Measurements from ENCODE around the gene CSTF1.

Gene CSTF1

GRCh38 chr20:56417911-56418310 is 25.5 kb downstream of the CSTF1 start:
- DNase-seq (ENCODE audit: low spot score), result no peak
- in situ Hi-C loops (cut with MboI; ENCODE audit: low sequenced_read_pairs, unreplicated experiment), result no loop called here
- TF ChIP-seq, protein P1, sequence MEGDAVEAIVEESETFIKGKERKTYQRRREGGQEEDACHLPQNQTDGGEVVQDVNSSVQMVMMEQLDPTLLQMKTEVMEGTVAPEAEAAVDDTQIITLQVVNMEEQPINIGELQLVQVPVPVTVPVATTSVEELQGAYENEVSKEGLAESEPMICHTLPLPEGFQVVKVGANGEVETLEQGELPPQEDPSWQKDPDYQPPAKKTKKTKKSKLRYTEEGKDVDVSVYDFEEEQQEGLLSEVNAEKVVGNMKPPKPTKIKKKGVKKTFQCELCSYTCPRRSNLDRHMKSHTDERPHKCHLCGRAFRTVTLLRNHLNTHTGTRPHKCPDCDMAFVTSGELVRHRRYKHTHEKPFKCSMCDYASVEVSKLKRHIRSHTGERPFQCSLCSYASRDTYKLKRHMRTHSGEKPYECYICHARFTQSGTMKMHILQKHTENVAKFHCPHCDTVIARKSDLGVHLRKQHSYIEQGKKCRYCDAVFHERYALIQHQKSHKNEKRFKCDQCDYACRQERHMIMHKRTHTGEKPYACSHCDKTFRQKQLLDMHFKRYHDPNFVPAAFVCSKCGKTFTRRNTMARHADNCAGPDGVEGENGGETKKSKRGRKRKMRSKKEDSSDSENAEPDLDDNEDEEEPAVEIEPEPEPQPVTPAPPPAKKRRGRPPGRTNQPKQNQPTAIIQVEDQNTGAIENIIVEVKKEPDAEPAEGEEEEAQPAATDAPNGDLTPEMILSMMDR (IDR thresholded peaks at IDR 0.05; ENCODE audit: borderline replicate concordance, control extremely low read depth, extremely low read depth, insufficient read depth, missing control alignments), result no peak

GRCh38 chr20:56418385-56418861 is 26.0 kb downstream of the CSTF1 start:
- TF ChIP-seq, protein P1 (IDR thresholded peaks at IDR 0.05; ENCODE audit: borderline replicate concordance, control extremely low read depth, extremely low read depth, insufficient read depth, missing control alignments), result no peak

DNA sequence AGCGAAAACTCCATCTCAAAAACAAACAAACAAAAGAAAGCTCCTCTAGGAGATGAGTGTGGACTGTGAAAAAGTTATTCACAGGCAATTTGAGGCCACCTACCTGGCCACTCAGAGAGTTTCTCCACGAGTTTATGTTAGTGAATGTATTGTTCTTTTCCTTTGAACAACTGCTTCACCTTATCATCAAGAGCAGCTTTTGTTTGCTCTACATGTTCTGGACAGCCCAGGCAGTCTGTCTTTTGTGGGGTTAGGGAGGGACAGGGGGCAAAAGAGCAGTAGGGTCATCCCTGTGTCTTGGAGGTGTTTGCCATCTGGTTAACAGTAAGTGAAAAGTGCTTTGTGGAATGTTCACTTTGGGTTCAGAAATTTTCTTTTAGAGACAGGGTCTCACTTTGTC is 27.6 kb downstream of the CSTF1 start:
- in situ Hi-C loops (cut with MboI; ENCODE audit: low sequenced_read_pairs, unreplicated experiment), result no loop called here
- TF ChIP-seq, protein P1 (IDR thresholded peaks at IDR 0.05; ENCODE audit: borderline replicate concordance, control extremely low read depth, extremely low read depth, insufficient read depth, missing control alignments), result no peak
- no peak for DNase-seq (ENCODE audit: low spot score)

More at GRCh38 chr20:56418385-56418861, 26.0 kb downstream of the CSTF1 start:
- in situ Hi-C loops (cut with MboI; ENCODE audit: low sequenced_read_pairs, unreplicated experiment), result no loop called here
- no peak for DNase-seq (ENCODE audit: low spot score)

DNA sequence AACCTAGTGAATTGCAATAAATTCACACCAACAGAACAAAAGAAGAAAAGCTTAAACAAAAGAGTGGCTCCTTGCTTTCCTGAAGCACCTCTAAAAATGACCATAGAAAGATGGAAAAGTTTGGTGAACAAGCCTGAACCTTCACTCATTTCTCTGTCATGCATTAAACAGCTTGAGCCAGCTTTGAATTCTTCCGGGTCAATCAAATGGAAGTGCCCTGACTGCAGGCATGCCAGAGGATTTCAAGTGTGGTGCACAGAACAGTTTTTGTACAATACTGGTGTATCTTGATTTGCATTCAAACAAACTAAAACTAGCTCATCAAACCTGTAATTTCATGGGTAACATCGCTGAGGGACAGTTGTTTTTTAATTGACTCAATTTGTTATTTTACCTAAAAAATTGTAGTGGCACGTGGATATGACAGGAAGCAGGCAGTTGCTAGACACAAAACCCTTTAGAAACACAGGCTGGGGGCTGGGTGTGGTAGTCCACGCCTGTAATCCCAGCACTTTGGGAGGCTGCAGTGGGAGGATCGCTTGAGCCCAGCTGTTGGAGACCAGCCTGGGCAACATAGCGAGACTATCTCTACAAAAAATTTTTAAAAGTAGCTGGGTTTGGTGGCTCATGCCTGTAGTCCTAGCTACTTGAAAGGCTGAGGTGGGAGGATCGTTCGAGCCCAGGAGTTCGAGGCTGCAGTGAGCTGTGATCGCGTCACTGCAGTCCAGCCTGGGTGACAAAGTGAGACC is 28.7 kb downstream of the CSTF1 start:
- DNase-seq (ENCODE audit: low spot score), result no peak
- in situ Hi-C loops (cut with MboI; ENCODE audit: low sequenced_read_pairs, unreplicated experiment), result no loop called here
- TF ChIP-seq, protein P1 (IDR thresholded peaks at IDR 0.05; ENCODE audit: borderline replicate concordance, control extremely low read depth, extremely low read depth, insufficient read depth, missing control alignments), result no peak

DNA sequence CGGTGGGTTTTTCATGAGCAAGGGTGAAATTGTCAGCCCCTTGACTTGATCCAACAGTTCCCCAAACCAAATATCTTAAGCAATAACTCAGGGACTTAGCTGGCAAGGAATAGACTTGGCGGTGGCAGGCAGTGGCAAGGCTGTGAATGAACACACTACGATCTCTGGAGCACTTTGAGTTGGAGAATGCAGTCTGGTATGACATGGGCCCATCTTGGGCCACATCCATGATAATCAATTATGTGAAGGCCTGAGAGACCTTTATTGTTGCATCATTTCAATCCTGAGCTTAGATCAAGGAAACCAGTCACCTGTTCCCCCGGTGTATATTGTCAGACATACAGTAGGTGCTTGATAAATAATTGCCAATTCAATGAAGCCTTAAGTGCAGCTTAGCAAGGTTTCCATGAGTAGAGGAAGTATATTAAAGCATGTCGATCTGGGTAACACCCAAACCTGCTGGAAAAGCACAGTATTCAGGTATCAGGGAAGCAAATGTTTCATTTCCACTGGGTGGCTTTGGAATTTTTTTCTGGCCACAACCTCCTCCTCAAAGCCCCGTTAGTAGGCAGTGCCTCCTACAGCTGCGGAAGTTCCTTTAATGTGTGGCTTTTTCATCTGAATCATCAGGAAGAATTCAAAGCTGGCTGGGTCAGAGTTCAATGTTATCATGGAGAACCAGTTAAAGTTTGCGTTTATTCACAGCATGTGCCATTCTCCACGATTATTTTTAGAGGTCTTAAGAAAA is 29.8 kb downstream of the CSTF1 start:
- no peak for DNase-seq (ENCODE audit: low spot score)
- in situ Hi-C loops (cut with MboI; ENCODE audit: low sequenced_read_pairs, unreplicated experiment), result no loop called here

GRCh38 chr20:56422824-56423189 is 30.4 kb downstream of the CSTF1 start:
- TF ChIP-seq, protein P1 (IDR thresholded peaks at IDR 0.05; ENCODE audit: borderline replicate concordance, control extremely low read depth, extremely low read depth, insufficient read depth, missing control alignments), result no peak
- DNase-seq (ENCODE audit: low spot score), result no peak
- in situ Hi-C loops (cut with MboI; ENCODE audit: low sequenced_read_pairs, unreplicated experiment), result no loop called here

More for the DNA sequence above, 29.8 kb downstream of the CSTF1 start:
- TF ChIP-seq, protein P1 (IDR thresholded peaks at IDR 0.05; ENCODE audit: borderline replicate concordance, control extremely low read depth, extremely low read depth, insufficient read depth, missing control alignments), result no peak

Data from GM13976 (cell line).